Measurements from ENCODE around the gene PPM1N. TPM values are rescaled to one million over a fixed set of nuclear protein-coding genes. Genes with fewer than 3 reads are reported as not detected.
A peak's percentile ranks its signal among the peaks of the same experiment; 100 is the strongest.

The PPM1N gene
- total and polyA plus RNA-seq, 11 donors, result 0.23 to 2.7 (median 0.65) TPM; not detected in 5

DNA sequence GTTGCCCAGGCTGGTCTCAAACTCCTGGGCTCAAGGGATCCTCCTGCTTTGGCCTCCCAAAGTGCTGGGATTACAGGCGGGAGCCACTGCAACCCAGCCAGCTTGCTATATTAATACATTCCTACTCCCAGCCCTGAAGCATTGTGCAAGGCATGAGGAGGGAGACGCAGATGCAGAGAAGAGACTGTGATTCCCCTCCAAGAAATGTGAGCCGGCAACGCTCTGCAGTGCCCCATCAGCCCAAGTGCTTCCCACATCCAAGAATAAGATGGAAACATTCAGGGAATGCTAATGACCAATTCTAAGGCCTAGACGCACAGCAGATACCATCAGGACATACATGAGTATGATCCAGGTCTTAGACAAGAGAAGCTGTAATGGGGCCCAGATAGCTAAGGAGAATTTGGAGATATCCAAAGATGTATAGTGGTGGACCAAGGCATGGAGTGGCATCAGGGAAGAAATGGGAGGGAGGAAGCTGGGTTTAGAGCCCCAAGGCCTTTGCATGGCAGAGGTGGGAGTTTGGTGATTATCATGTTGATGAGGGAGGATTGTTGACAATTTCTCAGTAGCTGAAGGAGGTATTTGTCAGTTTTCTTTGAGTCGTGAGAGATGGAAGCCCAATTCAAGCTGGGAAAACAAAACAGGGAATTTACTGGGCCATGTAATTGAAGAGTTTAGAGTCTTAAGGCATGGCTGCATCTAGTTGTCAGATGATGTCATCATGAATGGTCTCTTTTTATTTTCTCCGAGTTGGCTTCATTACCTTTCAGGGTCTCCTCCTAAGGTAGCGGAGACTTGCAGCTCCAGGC is 2.9 kb downstream of the PPM1N start:
- ATAC-seq, result no peak
- Histone ChIP-seq H3K27ac (peak overlapping the region in 2 of 12 donors; percentile 7 to 86), H3K4me3 (no peak overlapping the region), H3K27me3 (peaks cover 0 to 25% (median 9%) of the 10 kb centered on the region in 9 donors), H3K4me1 (peaks cover 7 to 71% (median 24%) of the 10 kb centered on the region in 12 donors), H3K9me3 (no peaks in the 10 kb centered on the region), H3K36me3 (no peaks in the 10 kb centered on the region)
- 83 to 86% (median 85%) methylated on average over 8 of the region's 8 CpGs for WGBS, 4 donors
- intact Hi-C loops (cut with DNase I), result no loop called here
- no peak for DNase-seq
- TF ChIP-seq CTCF (IDR thresholded peaks at IDR 0.05), result no peak

DNA sequence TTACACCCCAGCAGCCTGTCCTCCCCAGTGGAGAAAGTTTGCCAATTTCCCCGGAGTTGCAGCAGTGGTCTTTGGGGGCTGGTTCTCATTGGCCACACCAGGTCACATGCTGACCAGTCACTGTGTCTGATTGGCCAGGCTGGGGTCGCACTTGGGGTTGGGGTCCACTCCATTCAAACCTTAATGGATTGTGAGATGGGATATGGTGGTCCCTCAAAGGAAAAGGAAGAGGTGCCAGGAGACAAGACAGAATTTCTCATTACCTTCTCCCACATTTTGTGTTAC is 3.4 kb downstream of the PPM1N start:
- Histone ChIP-seq H3K4me3 (no peak overlapping the region), H3K27ac (peak overlapping the region in 2 of 12 donors; percentile 7 to 86), H3K4me1 (peaks cover 7 to 68% (median 19%) of the 10 kb centered on the region in 12 donors), H3K27me3 (peaks cover 0 to 25% (median 9%) of the 10 kb centered on the region in 9 donors), H3K36me3 (no peaks in the 10 kb centered on the region), H3K9me3 (no peaks in the 10 kb centered on the region)
- intact Hi-C loops (cut with DNase I), result no loop called here
- 41 to 73% (median 55%) methylated on average over 2 of the region's 2 CpGs for WGBS, 4 donors
- TF ChIP-seq CTCF (IDR thresholded peaks at IDR 0.05), result no peak
- TF ChIP-seq POLR2A (IDR thresholded peaks at IDR 0.05), result no peak
- DNase-seq, result no peak
- no peak for ATAC-seq

DNA sequence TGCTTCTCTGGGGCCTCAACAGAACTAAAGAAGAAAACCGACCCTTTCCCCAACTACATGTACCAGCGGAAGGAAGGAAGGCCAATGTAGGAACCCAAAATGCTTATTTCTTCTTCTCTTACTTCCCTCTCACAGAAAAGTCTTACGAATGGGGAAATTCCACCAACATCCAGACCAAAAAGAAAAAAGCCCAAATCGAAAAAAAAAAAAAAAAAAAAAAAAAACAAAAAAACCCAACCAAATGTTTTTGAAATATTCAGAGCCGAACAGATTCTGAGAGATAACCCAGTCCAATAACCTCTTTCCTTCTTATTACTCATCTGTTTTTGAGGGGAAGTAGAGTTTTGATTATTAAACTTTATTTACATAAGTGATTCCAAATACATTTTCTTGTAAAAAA is 3.9 kb downstream of the PPM1N start:
- H3K4me3 ChIP-seq, result no peak overlapping the region
- peaks cover 7 to 67% (median 19%) of the 10 kb centered on the region in 12 donors for H3K4me1 ChIP-seq
- no peaks in the 10 kb centered on the region for H3K36me3 ChIP-seq
- no peak for DNase-seq
- no peaks in the 10 kb centered on the region for H3K9me3 ChIP-seq
- intact Hi-C loops (cut with DNase I), result no loop called here
- peaks cover 0 to 25% (median 9%) of the 10 kb centered on the region in 9 donors for H3K27me3 ChIP-seq
- ATAC-seq, result no peak
- peak overlapping the region in 2 of 12 donors; percentile 28 to 86 for H3K27ac ChIP-seq
- TF ChIP-seq CTCF (IDR thresholded peaks at IDR 0.05), result no peak
- TF ChIP-seq POLR2A (IDR thresholded peaks at IDR 0.05), result no peak
- WGBS, 4 donors, result 75 to 83% (median 76%) methylated on average over 5 of the region's 5 CpGs

DNA sequence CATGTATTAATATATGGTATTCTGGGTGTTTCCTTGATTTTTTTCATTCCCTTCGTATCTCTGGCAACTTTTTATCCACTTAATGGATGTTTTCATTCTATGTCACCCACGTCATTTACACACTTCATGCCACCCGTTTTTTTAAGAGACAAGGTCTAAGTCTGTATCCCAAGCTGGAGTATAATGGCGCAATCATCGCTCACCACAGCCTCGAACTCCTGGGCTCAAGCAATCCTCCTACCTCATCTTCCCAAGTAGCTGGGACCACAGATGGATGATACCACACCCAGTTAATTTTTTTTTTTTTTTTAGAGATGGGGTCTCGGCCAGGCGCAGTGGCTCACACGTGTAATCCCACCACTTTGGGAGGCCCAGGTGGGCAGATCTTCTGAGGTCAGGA is 5.7 kb downstream of the PPM1N start:
- intact Hi-C loops (cut with DNase I), result no loop called here
- ATAC-seq, result no peak
- no peak for DNase-seq
- Histone ChIP-seq H3K4me1 (peaks cover under 1 to 49% (median 7%) of the 10 kb centered on the region in 12 donors), H3K36me3 (no peaks in the 10 kb centered on the region), H3K27me3 (peaks cover 0 to 12% (median 7%) of the 10 kb centered on the region in 9 donors), H3K4me3 (no peak overlapping the region), H3K27ac (no peak overlapping the region), H3K9me3 (no peaks in the 10 kb centered on the region)
- TF ChIP-seq CTCF (IDR thresholded peaks at IDR 0.05) (no peak), POLR2A (IDR thresholded peaks at IDR 0.05) (no peak)
- WGBS, 4 donors, result 83 to 90% (median 88%) methylated on average over 9 of the region's 9 CpGs
